IPS-20b (cell line): ENCODE measurements around the gene ADCY3.

ENCODE experiments used
- H3K27ac ChIP-seq: one replicate; pipeline ENCODE4 v1.5.1; 2013; ENCODE audit warnings: low read length
- H3K27me3 ChIP-seq: 2 replicates; pipeline ENCODE4 v1.6.1; 2013; ENCODE audit warnings: mild to moderate bottlenecking, low read length, inconsistent platforms; ENCODE audit not compliant: insufficient read depth
- H3K36me3 ChIP-seq: 2 replicates; pipeline ENCODE4 v1.6.1; 2013; ENCODE audit warnings: low read depth, mild to moderate bottlenecking, inconsistent platforms, low read length, moderate library complexity; ENCODE audit not compliant: insufficient read depth
- H3K4me1 ChIP-seq: 2 replicates; pipeline ENCODE4 v1.6.1; 2013; ENCODE audit warnings: mild to moderate bottlenecking, control low read depth, inconsistent platforms, low read length, moderate library complexity; ENCODE audit not compliant: insufficient read depth
- H3K4me3 ChIP-seq: 2 replicates; pipeline ENCODE4 v1.5.1; 2013; ENCODE audit warnings: mild to moderate bottlenecking, low read length, inconsistent platforms
- H3K9ac ChIP-seq: 2 replicates; pipeline ENCODE4 v1.6.1; 2013; ENCODE audit warnings: low read depth, mild to moderate bottlenecking, inconsistent platforms, low read length, moderate library complexity
- H3K9me3 ChIP-seq: 2 replicates; pipeline ENCODE4 v1.6.1; 2013; ENCODE audit warnings: mild to moderate bottlenecking, low read depth, low read length, inconsistent platforms; ENCODE audit not compliant: insufficient read depth

ADCY3 gene

DNA sequence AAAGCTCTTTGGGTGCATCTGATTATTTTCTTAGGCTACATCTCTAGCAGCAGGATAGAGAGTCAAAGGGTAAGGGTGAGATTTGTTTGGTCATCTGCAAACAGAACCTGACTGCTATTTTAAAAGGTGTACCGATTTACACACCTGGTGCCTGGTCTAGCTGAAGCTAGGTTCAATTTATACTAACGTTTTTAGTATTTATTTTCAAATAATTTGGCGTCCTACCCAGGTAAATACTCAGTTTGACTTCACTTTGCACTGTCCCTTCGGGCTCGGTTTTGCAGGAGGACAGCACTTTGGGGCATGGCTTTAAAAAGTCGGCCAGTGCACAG, 127.5 kb downstream of the ADCY3 start:
- Histone ChIP-seq H3K4me3 (peak overlapping the region; percentile 92), H3K9me3 (no peaks in the 10 kb centered on the region), H3K27me3 (no peaks in the 10 kb centered on the region), H3K27ac (peak overlapping the region; percentile 51), H3K9ac (peak overlapping the region; percentile 87), H3K4me1 (peaks cover 11% of the 10 kb centered on the region), H3K36me3 (peaks cover 37% of the 10 kb centered on the region)

GRCh38 chr2:24791452-24791851, 128.6 kb downstream of the ADCY3 start:
- peaks cover 27% of the 10 kb centered on the region for H3K36me3 ChIP-seq
- no peak overlapping the region; the same call in 1 of the 2 replicates for H3K9ac ChIP-seq
- no peak overlapping the region for H3K4me3 ChIP-seq
- no peaks in the 10 kb centered on the region for H3K27me3 ChIP-seq
- H3K27ac ChIP-seq = no peak overlapping the region
- H3K4me1 ChIP-seq = peaks cover 11% of the 10 kb centered on the region
- no peaks in the 10 kb centered on the region for H3K9me3 ChIP-seq

DNA sequence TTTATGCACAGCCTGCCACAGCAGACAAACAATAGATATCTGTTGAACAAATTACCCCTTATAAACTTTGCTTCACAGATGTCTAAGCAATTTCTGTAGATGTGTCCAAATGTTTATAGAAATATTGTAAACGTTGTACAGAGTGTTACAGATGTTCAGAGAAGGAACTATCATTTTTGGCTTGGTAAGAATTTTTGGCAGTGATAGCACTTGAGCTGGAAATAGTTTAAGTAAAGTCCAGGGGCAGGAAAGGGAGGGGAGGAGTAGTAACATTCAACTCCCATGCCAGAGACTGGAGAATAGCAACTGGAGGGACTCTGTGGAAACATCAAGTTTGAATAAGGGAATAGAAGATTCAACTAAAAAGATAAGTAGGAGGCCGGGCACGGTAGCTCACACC, 131.2 kb downstream of the ADCY3 start:
- Histone ChIP-seq H3K4me3 (no peak overlapping the region), H3K9ac (no peak overlapping the region), H3K27ac (no peak overlapping the region), H3K27me3 (no peaks in the 10 kb centered on the region), H3K4me1 (peaks cover 5% of the 10 kb centered on the region), H3K9me3 (no peaks in the 10 kb centered on the region), H3K36me3 (peaks cover 6% of the 10 kb centered on the region)

DNA sequence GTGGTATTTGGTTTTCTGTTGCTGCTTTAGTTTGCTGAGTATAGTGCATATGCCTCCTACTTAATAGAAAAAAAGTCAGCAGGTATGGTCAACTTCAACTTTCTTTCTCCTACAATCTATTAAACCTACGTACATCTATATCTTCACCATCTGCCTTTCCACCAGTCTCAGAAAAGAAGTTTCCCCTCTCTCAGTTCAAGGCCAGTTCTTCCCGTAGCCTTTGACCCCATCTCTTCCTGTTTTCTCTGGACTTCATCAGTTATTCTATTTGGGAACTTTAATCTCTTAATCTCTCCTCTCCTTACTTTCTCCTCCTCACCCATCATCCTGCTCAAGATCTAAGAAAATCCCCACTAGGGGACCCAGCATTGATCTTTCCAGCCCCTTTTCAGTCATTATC, 132.5 kb downstream of the ADCY3 start:
- Histone ChIP-seq H3K27me3 (no peaks in the 10 kb centered on the region), H3K27ac (no peak overlapping the region), H3K36me3 (peaks cover 6% of the 10 kb centered on the region), H3K4me1 (peaks cover 5% of the 10 kb centered on the region), H3K4me3 (no peak overlapping the region), H3K9ac (no peak overlapping the region), H3K9me3 (no peaks in the 10 kb centered on the region)

DNA sequence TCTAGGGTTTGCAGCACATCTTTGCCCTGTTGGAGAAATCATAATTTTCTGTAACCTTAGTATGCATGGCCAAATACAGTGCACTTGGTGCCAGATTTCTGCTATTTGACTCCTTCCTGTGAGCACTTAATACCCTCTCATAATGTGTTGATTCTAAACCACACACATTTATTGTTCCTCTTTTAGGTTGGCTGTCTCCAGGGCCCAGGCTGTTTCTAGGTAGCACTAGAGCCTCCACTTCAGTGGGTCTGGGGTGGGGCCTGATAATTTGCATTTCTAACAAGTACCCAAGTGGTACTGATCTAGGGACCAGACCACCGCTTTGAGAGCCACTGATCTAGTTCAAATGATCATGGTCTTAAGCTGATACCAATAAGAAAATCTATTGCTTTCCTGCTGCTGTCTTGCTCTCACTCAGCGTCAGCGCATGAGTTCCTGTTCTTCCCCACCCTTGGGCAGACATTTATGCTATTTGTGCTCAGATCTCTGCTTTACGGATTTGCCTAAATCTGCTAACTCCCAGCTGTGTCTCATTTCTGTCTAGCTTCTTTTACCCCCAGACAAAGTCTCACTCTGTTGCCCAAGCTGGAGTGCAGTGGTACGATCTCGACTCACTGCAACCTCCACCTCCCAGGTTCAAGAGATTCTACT, 134.2 kb downstream of the ADCY3 start:
- peaks cover 6% of the 10 kb centered on the region for H3K36me3 ChIP-seq
- peaks cover 3% of the 10 kb centered on the region; the same call in 1 of the 2 replicates for H3K4me1 ChIP-seq
- H3K9ac ChIP-seq = no peak overlapping the region
- H3K4me3 ChIP-seq = no peak overlapping the region
- no peaks in the 10 kb centered on the region for H3K9me3 ChIP-seq
- no peak overlapping the region for H3K27ac ChIP-seq
- no peaks in the 10 kb centered on the region for H3K27me3 ChIP-seq

GRCh38 chr2:24783641-24784040, 136.4 kb downstream of the ADCY3 start:
- H3K36me3 ChIP-seq = no peaks in the 10 kb centered on the region
- no peaks in the 10 kb centered on the region for H3K4me1 ChIP-seq
- H3K4me3 ChIP-seq = no peak overlapping the region
- H3K27ac ChIP-seq = no peak overlapping the region
- no peaks in the 10 kb centered on the region for H3K9me3 ChIP-seq
- H3K9ac ChIP-seq = no peak overlapping the region
- no peaks in the 10 kb centered on the region for H3K27me3 ChIP-seq

- H3K27ac ChIP-seq = no peak overlapping the region
- no peak overlapping the region for H3K4me3 ChIP-seq
- no peaks in the 10 kb centered on the region for H3K9me3 ChIP-seq
- H3K4me1 ChIP-seq = peaks cover 6% of the 10 kb centered on the region
- H3K9ac ChIP-seq = no peak overlapping the region
- no peaks in the 10 kb centered on the region for H3K36me3 ChIP-seq
- no peaks in the 10 kb centered on the region for H3K27me3 ChIP-seq
These were observed 140.9 kb downstream of the ADCY3 start for GRCh38 chr2:24779116-24779515.

DNA sequence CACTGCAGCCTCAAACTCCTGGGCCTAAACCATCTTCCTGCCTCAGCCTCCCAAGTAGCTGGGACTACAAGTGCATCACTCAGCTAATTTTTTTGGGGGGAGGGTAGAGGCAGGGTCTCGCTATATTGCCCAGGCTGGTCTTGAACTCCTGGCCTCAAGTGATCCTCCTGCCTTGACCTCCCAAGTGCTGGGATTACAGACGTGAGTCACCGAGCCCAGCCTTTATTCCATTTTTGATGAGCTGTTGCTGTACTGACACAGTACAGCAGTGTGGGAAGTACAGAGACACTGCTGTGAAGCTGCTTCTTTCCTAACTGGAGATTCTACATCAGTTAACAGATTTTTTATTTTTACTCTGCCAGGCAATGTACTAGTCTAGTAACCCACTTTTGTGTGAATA, 145.7 kb downstream of the ADCY3 start:
- H3K36me3 ChIP-seq = no peaks in the 10 kb centered on the region
- no peak overlapping the region for H3K9ac ChIP-seq
- peaks cover 14% of the 10 kb centered on the region for H3K4me1 ChIP-seq
- H3K27ac ChIP-seq = no peak overlapping the region
- H3K27me3 ChIP-seq = no peaks in the 10 kb centered on the region
- no peak overlapping the region for H3K4me3 ChIP-seq
- no peaks in the 10 kb centered on the region for H3K9me3 ChIP-seq

DNA sequence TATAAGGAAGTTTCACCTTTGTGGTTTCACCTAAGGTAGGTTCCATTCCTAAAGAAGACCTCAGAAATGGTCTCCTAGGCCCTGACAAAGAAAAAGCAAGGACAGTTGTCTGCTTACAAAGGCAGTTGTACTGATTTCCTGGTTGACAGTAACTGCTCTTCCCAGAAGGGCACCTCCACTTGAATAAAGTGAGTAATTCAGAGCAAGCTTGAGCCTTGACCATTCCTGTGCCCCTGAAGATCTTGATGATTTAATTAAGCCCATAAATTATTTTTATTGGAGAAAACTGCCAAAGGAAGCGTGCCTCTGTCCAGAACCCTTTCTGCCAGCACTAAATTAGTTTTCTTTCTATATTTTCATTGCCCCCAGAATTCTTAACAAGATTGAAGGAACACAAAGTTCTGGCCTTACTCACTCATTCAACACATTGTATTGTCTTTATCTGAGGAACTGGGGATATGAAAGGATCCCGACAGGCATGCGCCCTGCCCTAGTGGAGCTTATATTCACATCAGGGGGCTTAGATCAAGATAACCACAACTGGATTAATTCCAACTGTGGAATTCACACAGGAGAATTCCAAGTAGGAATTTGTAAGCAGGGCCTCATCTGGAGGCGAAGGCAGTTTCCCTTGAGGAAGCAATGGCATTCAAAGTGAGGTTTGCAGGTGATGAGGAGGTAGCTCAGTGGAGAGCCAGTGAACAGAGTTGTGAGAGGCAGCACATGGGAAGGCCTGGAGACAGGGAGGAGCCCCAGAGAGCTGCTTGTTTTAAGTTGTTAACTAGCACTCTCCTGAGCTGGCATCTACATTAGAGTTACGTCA, 148.1 kb downstream of the ADCY3 start:
- no peaks in the 10 kb centered on the region for H3K9me3 ChIP-seq
- peaks cover 8% of the 10 kb centered on the region; the same call in 1 of the 2 replicates for H3K4me1 ChIP-seq
- no peak overlapping the region for H3K27ac ChIP-seq
- no peaks in the 10 kb centered on the region for H3K27me3 ChIP-seq
- H3K36me3 ChIP-seq = no peaks in the 10 kb centered on the region
- no peak overlapping the region for H3K9ac ChIP-seq
- no peak overlapping the region for H3K4me3 ChIP-seq

- Histone ChIP-seq H3K4me3 (no peak overlapping the region), H3K27me3 (no peaks in the 10 kb centered on the region), H3K4me1 (peaks cover 8% of the 10 kb centered on the region; the same call in 1 of the 2 replicates), H3K36me3 (no peaks in the 10 kb centered on the region), H3K9ac (no peak overlapping the region), H3K9me3 (no peaks in the 10 kb centered on the region), H3K27ac (no peak overlapping the region)
These were observed 149.0 kb downstream of the ADCY3 start for GRCh38 chr2:24771061-24771460.
